ENCODE measurements around the gene LY86.

The LY86 gene

DNA sequence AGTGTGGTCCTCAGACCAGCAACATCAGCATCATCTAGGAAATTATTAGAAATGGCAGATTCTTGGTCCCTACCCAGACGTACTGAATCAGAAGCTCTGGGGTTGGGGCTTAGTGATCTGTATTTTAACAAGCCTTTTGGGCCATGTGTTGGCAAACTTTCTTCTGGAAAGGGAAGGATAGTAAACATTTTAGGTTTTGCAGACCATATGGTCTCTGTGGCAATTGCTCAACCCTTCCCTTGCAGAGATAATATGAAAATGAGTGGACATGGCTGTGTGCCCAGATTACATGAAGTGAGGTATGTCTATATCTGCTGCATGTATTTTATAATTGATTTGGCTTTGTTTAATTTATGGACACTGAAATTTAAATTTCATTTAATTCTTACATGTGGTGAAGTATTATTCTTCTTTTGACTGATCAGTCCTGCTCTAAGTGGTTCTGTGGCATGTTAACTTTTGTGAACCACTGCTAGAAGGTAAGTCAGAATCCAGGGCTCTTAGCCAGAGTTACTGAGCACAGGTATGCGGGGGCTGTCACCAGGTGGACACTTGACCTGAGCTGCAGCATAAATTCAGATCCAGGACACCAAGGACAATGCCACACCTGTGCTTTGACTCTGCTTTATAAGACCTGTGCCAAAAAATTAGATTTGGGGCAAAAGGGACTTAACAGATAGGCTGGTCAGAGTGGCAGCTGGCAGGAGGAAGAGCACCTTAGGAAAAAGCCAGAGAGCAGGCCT lies 43.2 kb downstream of the LY86 start:
- TF ChIP-seq, protein P1, sequence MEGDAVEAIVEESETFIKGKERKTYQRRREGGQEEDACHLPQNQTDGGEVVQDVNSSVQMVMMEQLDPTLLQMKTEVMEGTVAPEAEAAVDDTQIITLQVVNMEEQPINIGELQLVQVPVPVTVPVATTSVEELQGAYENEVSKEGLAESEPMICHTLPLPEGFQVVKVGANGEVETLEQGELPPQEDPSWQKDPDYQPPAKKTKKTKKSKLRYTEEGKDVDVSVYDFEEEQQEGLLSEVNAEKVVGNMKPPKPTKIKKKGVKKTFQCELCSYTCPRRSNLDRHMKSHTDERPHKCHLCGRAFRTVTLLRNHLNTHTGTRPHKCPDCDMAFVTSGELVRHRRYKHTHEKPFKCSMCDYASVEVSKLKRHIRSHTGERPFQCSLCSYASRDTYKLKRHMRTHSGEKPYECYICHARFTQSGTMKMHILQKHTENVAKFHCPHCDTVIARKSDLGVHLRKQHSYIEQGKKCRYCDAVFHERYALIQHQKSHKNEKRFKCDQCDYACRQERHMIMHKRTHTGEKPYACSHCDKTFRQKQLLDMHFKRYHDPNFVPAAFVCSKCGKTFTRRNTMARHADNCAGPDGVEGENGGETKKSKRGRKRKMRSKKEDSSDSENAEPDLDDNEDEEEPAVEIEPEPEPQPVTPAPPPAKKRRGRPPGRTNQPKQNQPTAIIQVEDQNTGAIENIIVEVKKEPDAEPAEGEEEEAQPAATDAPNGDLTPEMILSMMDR (IDR thresholded peaks at IDR 0.05): no peak

DNA sequence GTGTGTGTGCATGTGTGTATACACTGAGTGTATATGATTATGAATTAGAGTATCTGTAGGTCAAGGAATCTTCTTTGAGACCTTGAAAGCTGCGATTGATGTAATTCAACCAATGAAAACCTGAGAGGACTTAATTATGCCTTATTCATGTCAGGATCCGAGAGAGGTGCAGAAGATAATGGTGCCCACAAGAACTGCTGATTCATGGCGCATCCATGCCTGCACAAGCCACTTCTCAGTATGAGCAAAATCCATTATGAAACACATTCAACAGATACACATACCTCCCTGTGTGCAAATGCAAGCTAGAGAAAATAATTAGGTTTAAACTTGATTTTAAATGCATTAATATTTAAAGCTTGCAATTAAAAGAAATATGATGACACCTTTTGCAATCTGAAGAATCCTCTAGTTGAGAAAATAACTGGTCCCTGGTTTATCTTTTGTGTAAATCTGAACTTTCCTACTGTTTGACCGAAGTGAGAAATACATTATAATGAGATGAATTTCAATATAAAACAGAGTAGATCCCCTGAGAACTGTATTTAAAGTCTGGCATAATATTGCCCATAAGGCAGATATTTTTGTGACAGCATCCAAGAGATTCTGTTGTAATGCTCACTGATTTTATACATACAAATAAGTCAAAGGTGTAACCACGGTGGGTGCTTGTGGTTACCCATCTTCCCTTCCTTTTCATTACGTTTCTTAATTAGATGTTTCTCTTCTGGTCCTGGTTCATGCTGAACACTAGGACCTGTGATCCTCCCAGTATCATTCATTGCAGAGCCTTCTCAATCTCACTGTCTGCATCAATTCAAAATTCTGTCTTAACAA lies 45.6 kb downstream of the LY86 start:
- TF ChIP-seq, protein P1 (IDR thresholded peaks at IDR 0.05): no peak

DNA sequence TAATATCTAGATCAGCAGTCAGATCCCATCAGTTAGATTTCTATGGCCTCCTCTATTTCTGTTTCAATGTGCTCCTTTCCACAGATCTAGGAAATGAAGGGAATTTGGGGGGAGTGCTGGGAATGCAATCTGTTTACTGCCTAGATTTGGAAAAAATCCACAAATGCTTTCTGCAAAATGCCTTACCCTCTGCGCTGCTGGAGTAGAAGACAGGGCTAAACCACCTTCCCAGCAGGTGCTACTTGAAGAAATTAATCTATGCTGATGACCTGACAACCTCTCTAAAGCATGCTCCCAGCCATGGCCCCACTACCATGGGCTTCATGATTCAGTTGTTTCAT lies 46.2 kb downstream of the LY86 start:
- TF ChIP-seq, protein P1 (IDR thresholded peaks at IDR 0.05): no peak

DNA sequence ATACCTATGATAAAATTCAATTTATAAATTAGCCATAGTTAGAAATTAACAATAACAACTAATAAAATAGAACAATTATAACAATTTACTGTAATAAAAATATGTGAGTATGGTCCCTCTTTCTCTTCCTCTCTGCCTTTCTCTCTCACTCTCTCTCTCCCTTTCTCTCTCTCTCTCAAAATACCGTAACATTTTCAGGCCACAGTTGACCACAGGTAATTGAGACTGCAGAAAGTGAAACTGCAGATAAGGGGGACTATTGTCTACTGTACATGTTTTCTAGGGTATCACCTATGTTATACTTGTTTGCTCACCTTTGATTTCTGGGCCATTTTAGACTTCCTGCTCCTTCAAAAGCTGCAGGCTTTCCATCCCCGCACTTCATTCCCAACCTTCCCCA lies 46.8 kb downstream of the LY86 start:
- TF ChIP-seq, protein P1 (IDR thresholded peaks at IDR 0.05): no peak

DNA sequence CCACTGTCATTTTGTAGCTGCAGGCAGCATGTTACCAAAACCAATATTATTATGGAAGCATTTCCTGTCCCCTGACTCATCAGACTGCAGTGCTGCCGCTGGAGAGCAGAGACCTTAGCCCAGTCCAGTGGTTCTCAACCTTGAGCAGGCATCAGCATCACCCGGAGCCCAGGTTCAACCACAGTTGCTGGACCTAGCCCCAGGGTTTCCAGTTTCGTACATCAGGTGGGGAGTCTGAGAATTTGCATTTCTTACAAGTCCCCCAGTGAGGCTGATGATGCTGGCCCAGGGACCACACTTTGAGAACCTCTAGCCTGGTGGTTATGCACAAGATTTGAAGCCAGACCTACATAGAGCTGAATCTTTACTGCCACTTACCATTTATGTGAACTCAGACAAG lies 47.3 kb downstream of the LY86 start:
- TF ChIP-seq, protein P1 (IDR thresholded peaks at IDR 0.05): no peak

DNA sequence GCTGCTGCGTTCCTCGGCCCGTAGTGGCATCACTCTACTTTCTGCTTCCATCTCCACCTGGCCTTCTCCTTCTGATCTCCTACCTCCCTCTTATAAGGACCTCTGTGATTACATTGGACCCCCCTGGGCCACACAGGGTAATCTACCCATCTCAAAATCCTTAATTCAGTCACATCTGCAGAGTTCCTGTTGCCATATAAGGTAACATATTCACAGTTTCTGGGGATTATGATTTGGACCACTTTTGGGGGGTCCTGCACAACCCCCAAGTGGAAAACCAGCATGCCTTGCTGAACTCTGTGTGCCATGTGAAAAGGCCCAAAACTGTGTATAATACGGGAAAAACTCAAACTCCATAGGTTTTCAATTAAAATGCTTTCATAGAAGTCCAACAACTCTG lies 51.1 kb downstream of the LY86 start:
- TF ChIP-seq, protein P1 (IDR thresholded peaks at IDR 0.05): no peak

DNA sequence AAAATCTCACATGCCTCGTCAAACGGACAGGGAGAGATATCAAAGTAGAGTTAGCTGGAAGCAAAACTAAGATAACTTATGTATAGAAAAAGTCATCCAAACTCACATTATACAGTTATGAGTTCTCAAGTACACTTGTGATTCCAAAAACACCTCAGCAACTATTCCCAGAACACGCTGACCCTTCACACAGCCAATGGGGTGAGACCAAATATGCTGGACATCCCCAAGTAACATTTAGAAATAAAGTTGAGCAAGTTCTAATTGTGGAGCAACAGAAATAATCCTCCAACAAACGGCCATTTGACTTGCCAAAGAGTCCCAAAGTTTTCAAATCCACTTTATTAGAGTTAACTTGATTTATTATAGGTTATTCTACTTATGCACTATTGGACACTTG lies 52.4 kb downstream of the LY86 start:
- TF ChIP-seq, protein P1 (IDR thresholded peaks at IDR 0.05): no peak
